Stomach (tissue), 4 donors: Measurements from ENCODE around the gene SMIM1.

Experiments used
- EP300 ChIP-seq: sonication (generic); formaldehyde crosslinking; IDR thresholded peaks from one replicate; pipeline ENCODE4 v1.6.1; 2017; ENCODE audit warnings: antibody characterized with exemption
- POLR2A ChIP-seq, 4 donors: fragments of 450-650 bp; IDR thresholded peaks; one replicate each; pipeline ENCODE4 v1.6.1; 2016; ENCODE audit warnings: antibody characterized with exemption in 4 of 4, control low read depth in 2 of 4, mild to moderate bottlenecking in 1 of 4, moderate library complexity in 1 of 4

DNA sequence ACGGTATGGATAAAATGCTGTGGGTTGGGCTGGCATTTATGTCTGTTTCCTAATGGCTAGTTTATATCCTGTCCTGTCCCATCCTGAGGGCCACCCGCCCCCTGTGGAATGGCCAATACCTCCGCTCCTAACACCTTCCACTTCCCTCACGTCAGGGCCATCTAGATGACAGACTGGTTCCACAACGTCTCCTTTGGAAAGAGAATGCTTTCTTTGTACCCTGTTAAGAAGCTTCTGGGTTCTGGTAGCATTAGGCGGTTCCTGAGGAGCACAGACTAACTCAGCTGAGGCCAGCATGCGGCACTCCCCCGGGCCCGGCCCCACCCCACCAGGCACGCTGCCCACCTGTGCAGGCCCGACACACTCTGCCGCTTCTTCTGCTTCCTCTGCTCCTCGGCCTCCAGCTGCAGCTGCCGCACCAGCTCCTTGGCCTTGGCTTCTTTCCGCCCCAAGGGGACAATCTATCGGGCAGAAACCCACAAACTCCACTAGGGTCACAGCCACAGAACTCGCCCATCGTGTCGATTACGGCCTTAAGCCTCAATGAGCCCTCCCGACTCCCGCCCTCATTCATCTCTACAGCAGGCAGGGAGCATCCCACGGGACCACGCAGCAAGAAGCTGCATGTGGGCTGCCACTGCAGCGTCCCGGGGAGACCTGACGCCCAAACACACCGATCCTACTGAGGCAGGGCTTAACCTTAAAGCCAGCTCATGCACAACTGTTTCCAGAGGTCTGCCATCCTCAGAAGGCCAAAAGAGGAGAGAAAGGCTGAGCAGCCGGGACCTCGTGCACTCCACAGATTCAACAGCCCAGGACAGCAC is 11.3 kb downstream of the SMIM1 start:
- TF ChIP-seq POLR2A (IDR thresholded peaks at IDR 0.05) (no peak), EP300 (no peak)
